ENCODE data around the gene KIF2A.

DNA sequence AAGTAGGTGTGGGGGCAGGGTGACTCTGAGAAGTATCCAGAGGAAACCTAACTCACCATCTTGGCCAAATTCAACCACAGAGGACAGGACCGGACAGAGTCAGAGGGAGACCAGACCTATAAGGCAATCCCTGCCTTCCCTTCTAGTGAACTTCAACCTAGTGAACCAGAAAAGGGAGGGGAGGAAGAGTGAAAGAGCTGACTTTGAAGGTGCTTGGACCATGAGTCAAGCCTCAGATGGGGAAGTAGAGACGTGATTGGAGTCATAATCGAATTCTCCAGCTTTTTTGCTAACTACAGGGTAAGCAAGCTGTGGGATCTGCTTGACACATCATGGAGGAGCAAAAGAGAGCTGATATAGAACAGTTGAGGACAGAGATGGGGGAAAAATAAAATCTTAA lies 18.8 kb upstream of the KIF2A start:
- TF ChIP-seq, protein P1, sequence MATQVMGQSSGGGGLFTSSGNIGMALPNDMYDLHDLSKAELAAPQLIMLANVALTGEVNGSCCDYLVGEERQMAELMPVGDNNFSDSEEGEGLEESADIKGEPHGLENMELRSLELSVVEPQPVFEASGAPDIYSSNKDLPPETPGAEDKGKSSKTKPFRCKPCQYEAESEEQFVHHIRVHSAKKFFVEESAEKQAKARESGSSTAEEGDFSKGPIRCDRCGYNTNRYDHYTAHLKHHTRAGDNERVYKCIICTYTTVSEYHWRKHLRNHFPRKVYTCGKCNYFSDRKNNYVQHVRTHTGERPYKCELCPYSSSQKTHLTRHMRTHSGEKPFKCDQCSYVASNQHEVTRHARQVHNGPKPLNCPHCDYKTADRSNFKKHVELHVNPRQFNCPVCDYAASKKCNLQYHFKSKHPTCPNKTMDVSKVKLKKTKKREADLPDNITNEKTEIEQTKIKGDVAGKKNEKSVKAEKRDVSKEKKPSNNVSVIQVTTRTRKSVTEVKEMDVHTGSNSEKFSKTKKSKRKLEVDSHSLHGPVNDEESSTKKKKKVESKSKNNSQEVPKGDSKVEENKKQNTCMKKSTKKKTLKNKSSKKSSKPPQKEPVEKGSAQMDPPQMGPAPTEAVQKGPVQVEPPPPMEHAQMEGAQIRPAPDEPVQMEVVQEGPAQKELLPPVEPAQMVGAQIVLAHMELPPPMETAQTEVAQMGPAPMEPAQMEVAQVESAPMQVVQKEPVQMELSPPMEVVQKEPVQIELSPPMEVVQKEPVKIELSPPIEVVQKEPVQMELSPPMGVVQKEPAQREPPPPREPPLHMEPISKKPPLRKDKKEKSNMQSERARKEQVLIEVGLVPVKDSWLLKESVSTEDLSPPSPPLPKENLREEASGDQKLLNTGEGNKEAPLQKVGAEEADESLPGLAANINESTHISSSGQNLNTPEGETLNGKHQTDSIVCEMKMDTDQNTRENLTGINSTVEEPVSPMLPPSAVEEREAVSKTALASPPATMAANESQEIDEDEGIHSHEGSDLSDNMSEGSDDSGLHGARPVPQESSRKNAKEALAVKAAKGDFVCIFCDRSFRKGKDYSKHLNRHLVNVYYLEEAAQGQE (IDR thresholded peaks at IDR 0.05; ENCODE audit: low read depth) = no peak
- TF ChIP-seq, protein P2, sequence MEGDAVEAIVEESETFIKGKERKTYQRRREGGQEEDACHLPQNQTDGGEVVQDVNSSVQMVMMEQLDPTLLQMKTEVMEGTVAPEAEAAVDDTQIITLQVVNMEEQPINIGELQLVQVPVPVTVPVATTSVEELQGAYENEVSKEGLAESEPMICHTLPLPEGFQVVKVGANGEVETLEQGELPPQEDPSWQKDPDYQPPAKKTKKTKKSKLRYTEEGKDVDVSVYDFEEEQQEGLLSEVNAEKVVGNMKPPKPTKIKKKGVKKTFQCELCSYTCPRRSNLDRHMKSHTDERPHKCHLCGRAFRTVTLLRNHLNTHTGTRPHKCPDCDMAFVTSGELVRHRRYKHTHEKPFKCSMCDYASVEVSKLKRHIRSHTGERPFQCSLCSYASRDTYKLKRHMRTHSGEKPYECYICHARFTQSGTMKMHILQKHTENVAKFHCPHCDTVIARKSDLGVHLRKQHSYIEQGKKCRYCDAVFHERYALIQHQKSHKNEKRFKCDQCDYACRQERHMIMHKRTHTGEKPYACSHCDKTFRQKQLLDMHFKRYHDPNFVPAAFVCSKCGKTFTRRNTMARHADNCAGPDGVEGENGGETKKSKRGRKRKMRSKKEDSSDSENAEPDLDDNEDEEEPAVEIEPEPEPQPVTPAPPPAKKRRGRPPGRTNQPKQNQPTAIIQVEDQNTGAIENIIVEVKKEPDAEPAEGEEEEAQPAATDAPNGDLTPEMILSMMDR (IDR thresholded peaks at IDR 0.05 in 2 of 3, conservative IDR thresholded peaks at IDR 0.05 in 1 of 3; ENCODE audit: borderline replicate concordance in 1 of 3, insufficient read depth in 1 of 3, low read depth in 2 of 3, low read length in 2 of 3) = no peak
- no peak for TF ChIP-seq POLR2A (IDR thresholded peaks at IDR 0.05; ENCODE audit: borderline replicate concordance, extremely low read depth, insufficient read depth, insufficient read length)
- TF ChIP-seq JUND (IDR thresholded peaks at IDR 0.05) = no peak
- TF ChIP-seq ELF1 (IDR thresholded peaks at IDR 0.05; ENCODE audit: borderline replicate concordance, low read depth) = no peak
- TF ChIP-seq, protein P3, sequence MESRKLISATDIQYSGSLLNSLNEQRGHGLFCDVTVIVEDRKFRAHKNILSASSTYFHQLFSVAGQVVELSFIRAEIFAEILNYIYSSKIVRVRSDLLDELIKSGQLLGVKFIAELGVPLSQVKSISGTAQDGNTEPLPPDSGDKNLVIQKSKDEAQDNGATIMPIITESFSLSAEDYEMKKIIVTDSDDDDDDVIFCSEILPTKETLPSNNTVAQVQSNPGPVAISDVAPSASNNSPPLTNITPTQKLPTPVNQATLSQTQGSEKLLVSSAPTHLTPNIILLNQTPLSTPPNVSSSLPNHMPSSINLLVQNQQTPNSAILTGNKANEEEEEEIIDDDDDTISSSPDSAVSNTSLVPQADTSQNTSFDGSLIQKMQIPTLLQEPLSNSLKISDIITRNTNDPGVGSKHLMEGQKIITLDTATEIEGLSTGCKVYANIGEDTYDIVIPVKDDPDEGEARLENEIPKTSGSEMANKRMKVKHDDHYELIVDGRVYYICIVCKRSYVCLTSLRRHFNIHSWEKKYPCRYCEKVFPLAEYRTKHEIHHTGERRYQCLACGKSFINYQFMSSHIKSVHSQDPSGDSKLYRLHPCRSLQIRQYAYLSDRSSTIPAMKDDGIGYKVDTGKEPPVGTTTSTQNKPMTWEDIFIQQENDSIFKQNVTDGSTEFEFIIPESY (IDR thresholded peaks at IDR 0.05; ENCODE audit: extremely low read depth, insufficient replicate concordance, low read length) = no peak
- no peak for TF ChIP-seq CBX3 (IDR thresholded peaks at IDR 0.05; ENCODE audit: low read depth)
- TF ChIP-seq RAD21 (IDR thresholded peaks at IDR 0.05; ENCODE audit: low read depth) = no peak

All from HCT116 (cell line).